K562 (cell line): ENCODE measurements around the gene ASB13. TPM values are rescaled to one million over a fixed set of nuclear protein-coding genes. Genes with fewer than 3 reads are reported as not detected.

Source experiments
- polyA plus RNA-seq, 8 experiments: library from polyadenylated mRNA; depleted of rRNA in 4 of 8; stranded (reverse) in 5 of 8; unstranded in 3 of 8; fragments of >200 nt; fragmentation: Nextera tagmentation in 2 of 8; fragmentation: Illumina TruSeq in 1 of 8; extraction: Ambion mirVana in 2 of 8; extraction: Trizol in 1 of 8; gene quantifications; 2 replicates each; pipeline versions ENCODE4 v1.2.1 to v1.2.3, GENCODE V29; 2011 to 2014; ENCODE audit warnings: inconsistent platforms in 1 of 8, missing spikeins in 1 of 8
- total RNA-seq, 7 experiments: library from RNA; depleted of rRNA in 6 of 7; stranded (reverse); fragments of >200 nt in 6 of 7; fragmentation: Illumina TruSeq in 2 of 7; extraction: Trizol in 2 of 7; gene quantifications; 2 replicates each; pipeline versions ENCODE4 v1.2.1 to v1.2.3, GENCODE V29; 2011 to 2021; ENCODE audit warnings: low replicate concordance in 1 of 7
- TF ChIP-seq, protein P1 (sequence below), 2 experiments: fragments of 450-650 bp in 1 of 2; sonication (generic) in 1 of 2; formaldehyde crosslinking in 1 of 2; IDR thresholded peaks; 2 replicates each; pipeline versions ENCODE4 v1.7.1 to v1.9.0; 2016 to 2022; ENCODE audit warnings: inconsistent platforms in 1 of 2, mild to moderate bottlenecking in 1 of 2, missing genetic modification reagents in 1 of 2

ASB13 gene
- total and polyA plus RNA-seq, 9 of the 15 experiments (the other 6 are each of a cell fraction or from before 2014, with no cell fraction given), result 5.2 to 28.8 (median 16.9) TPM

DNA sequence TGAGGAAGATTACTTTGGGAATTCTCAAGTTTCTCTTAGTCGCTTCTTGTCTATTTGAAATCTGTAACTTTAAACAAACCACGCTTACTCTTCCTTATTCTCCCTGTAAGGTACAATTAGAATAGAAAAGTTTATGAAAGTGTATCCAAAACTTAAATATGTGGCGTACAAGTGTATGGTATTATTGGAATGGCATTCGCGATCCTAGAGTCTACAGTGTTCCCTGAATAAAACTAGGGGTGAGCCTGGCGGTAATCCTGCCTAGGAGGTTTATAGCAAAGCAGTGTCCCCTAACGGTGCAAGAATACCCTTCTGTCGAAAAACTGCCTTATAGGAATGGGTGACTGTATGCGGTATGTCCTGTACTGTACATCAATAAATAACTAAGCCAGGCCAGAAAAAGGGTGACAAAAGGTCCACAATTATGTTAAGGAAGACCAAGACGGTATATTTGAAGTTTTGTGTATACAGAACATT is 19.4 kb upstream of the ASB13 start (continued):
- TF ChIP-seq, protein P1, sequence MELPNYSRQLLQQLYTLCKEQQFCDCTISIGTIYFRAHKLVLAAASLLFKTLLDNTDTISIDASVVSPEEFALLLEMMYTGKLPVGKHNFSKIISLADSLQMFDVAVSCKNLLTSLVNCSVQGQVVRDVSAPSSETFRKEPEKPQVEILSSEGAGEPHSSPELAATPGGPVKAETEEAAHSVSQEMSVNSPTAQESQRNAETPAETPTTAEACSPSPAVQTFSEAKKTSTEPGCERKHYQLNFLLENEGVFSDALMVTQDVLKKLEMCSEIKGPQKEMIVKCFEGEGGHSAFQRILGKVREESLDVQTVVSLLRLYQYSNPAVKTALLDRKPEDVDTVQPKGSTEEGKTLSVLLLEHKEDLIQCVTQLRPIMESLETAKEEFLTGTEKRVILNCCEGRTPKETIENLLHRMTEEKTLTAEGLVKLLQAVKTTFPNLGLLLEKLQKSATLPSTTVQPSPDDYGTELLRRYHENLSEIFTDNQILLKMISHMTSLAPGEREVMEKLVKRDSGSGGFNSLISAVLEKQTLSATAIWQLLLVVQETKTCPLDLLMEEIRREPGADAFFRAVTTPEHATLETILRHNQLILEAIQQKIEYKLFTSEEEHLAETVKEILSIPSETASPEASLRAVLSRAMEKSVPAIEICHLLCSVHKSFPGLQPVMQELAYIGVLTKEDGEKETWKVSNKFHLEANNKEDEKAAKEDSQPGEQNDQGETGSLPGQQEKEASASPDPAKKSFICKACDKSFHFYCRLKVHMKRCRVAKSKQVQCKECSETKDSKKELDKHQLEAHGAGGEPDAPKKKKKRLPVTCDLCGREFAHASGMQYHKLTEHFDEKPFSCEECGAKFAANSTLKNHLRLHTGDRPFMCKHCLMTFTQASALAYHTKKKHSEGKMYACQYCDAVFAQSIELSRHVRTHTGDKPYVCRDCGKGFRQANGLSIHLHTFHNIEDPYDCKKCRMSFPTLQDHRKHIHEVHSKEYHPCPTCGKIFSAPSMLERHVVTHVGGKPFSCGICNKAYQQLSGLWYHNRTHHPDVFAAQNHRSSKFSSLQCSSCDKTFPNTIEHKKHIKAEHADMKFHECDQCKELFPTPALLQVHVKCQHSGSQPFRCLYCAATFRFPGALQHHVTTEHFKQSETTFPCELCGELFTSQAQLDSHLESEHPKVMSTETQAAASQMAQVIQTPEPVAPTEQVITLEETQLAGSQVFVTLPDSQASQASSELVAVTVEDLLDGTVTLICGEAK (IDR thresholded peaks at IDR 0.05), result peak; percentile 56
- TF ChIP-seq, protein P1 (CRISPR knock-in tag; IDR thresholded peaks at IDR 0.05), result no peak
